C4-2B (cell line): Measurements from ENCODE around the gene AFAP1L2.

ENCODE experiments used
- H3K27ac ChIP-seq: fragments of 450-650 bp; 2 replicates; pipeline ENCODE4 v1.5.1; 2017
- CTCF ChIP-seq: fragments of 450-650 bp; conservative IDR thresholded peaks from 2 replicates; pipeline ENCODE4 v1.5.1; 2017; ENCODE audit warnings: mild to moderate bottlenecking
- ZFX ChIP-seq: fragments of 450-650 bp; IDR thresholded peaks from 2 replicates; pipeline ENCODE4 v1.6.1; 2017

The AFAP1L2 gene

GRCh38 chr10:114293075-114293474, 111.2 kb downstream of the AFAP1L2 start:
- no peak overlapping the region for H3K27ac ChIP-seq
- TF ChIP-seq ZFX (no peak), CTCF (no peak)

GRCh38 chr10:114291516-114291915, 112.8 kb downstream of the AFAP1L2 start:
- H3K27ac ChIP-seq = no peak overlapping the region
- TF ChIP-seq CTCF = no peak
- TF ChIP-seq ZFX = no peak

GRCh38 chr10:114291076-114291475, 113.2 kb downstream of the AFAP1L2 start:
- TF ChIP-seq ZFX = no peak
- no peak for TF ChIP-seq CTCF
- no peak overlapping the region for H3K27ac ChIP-seq

DNA sequence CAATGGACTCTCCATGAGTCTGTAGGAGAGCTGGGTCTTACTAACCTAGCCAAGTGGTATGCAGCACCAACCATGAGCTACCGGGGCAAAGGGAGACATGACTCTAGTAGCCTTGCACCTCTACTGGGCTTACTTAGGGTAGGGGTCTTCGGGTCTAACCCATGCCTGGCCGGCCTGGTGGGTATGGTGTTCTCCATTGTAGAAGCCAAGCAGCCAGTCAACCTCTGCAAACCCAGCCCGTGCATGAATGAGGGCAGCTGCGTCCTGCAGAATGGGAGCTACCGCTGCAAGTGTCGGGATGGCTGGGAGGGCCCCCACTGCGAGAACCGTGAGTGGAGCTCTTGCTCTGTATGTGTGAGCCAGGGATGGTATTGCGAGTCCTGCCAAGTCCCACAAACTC, 114.3 kb downstream of the AFAP1L2 start:
- TF ChIP-seq ZFX = no peak
- no peak for TF ChIP-seq CTCF
- no peak overlapping the region for H3K27ac ChIP-seq

GRCh38 chr10:114289096-114289436, 115.2 kb downstream of the AFAP1L2 start:
- H3K27ac ChIP-seq = no peak overlapping the region
- TF ChIP-seq ZFX (no peak), CTCF (no peak)

DNA sequence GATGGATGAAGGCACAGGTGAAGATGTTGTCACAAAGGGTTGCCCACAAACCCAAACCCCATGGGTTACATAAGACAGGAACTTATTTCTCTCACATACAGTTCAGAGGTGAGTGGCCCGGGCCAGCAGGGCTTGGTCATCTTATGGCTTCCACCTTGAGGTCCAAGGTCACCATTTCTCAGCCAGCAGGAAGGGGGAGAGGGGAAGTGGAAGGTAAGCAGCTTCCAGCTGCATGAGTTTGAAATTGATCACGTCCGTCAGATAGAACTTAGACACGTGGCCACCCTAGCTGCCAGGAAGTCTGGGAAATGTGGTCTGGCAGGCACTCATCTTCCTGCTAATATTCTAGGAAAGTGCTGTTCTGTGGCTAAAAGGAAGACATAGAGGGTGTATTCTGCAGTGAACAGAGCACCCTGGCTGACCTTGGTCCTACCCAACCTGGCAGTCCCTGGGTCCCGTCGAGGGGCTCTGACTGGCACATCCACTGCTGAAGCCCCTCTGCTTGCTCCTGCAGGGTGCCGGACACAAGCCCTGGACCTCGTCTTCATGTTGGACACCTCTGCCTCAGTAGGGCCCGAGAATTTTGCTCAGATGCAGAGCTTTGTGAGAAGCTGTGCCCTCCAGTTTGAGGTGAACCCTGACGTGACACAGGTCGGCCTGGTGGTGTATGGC, 115.7 kb downstream of the AFAP1L2 start:
- H3K27ac ChIP-seq = no peak overlapping the region
- TF ChIP-seq ZFX = no peak
- TF ChIP-seq CTCF = no peak

GRCh38 chr10:114286921-114287320, 117.4 kb downstream of the AFAP1L2 start:
- TF ChIP-seq CTCF (no peak), ZFX (no peak)
- H3K27ac ChIP-seq = no peak overlapping the region
